Central memory CD8-positive, alpha-beta T cell (primary cell): ENCODE measurements around the gene SH3BGRL.
"Not testable (repeated sequence)": the region's sequence is repeated elsewhere in the genome, so short reads cannot be mapped to it uniquely, and the experiment has no call there.

ENCODE experiments used
- ATAC-seq: fragments of 150-1000 bp; cut with Tn5 transposase; replicated peaks from 2 replicates; pipeline ENCODE4 v1.10.0; 2022; ENCODE audit warnings: mild to moderate bottlenecking, moderate FRiP score, moderate number of reproducible peaks; ENCODE audit not compliant: poor library complexity, severe bottlenecking; ENCODE audit errors: extremely low read depth
- DNase-seq, 2 donors: peaks; one replicate each; pipeline ENCODE4 v3.0.0; 2021; ENCODE audit warnings: low spot score in 2 of 2
- H3K27ac Mint-ChIP-seq: one replicate; pipeline ENCODE4 v1.8.0; 2022; ENCODE audit warnings: low read depth, mild to moderate bottlenecking, moderate library complexity, mixed read lengths
- H3K27me3 Mint-ChIP-seq: one replicate; pipeline ENCODE4 v1.8.0; 2022; ENCODE audit warnings: mixed read lengths
- H3K36me3 Mint-ChIP-seq: one replicate; pipeline ENCODE4 v1.8.0; 2022; ENCODE audit warnings: mild to moderate bottlenecking, moderate library complexity, mixed read lengths; ENCODE audit not compliant: insufficient read depth
- H3K4me1 Mint-ChIP-seq: one replicate; pipeline ENCODE4 v1.8.0; 2022; ENCODE audit warnings: mixed read lengths
- H3K4me3 Mint-ChIP-seq: one replicate; pipeline ENCODE4 v1.8.0; 2022; ENCODE audit warnings: mild to moderate bottlenecking, moderate library complexity, mixed read lengths
- H3K9me3 Mint-ChIP-seq: one replicate; pipeline ENCODE4 v1.8.0; 2022; ENCODE audit warnings: mixed read lengths

Gene SH3BGRL

DNA sequence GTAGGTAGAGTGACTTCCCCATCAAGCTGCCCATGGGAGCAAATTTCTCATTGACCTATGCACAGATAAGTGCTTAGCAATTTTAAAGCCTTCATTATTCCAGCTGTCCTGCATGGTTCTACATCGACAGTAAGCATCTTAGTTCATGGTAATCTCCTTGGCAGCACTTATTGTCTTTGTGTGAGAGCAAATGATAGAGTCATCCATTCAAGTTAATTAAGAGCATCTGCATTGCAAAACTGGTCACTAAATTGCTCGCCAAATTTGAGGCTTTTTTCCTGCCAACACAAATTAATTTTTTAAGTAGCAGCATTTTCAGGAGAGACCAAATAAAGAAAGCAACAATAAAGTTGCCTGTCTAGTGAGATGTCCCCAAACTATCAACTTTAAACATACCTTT, 76.7 kb downstream of the SH3BGRL start:
- DNase-seq, result no peak
- Mint-ChIP-seq H3K27me3 (no peaks in the 10 kb centered on the region), H3K4me3 (no peak overlapping the region), H3K36me3 (peaks cover 23% of the 10 kb centered on the region), H3K4me1 (no peaks in the 10 kb centered on the region), H3K27ac (no peak overlapping the region), H3K9me3 (no peaks in the 10 kb centered on the region)
- ATAC-seq, result no peak

DNA sequence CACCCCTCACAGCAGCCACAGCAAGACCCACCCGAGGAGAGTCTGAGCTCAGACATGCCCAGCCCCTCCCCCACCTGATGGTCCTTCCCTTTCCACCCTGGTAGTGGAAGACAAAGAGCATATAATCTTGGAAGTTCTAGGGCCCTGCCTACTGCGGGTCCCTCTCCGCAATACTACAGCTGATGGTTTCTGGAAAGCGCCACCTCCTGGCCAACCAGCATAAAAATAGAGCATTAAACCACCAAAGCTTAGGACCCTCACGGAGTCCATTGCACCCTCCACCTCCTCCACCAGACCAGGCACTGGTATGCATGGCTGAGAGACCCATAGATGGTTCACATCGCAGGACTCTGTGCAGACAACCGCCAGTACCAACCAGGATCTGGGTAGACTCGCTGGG, 78.2 kb downstream of the SH3BGRL start:
- Mint-ChIP-seq H3K4me1 (no peaks in the 10 kb centered on the region), H3K9me3 (no peaks in the 10 kb centered on the region), H3K4me3 (no peak overlapping the region), H3K36me3 (peaks cover 23% of the 10 kb centered on the region), H3K27ac (no peak overlapping the region), H3K27me3 (no peaks in the 10 kb centered on the region)
- no peak for ATAC-seq
- no peak for DNase-seq

DNA sequence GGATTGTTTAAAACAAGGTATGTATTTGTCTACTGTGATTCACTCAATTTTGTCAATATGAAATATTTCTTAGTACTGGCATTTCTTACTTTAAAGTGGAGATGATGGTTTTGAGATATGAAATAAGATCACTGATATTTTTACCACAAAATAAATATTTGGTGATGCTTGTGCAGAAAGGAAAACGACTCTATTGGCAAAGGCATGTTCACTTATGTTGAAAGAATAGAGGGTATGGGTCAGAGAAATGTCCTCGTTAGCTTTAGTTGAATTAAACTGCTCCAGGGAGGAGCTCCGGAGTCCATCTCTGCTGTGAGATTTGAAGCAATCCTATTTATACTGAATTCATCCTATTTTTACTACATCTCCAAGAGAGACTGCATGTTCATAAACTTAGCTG, 84.2 kb downstream of the SH3BGRL start:
- no peak for ATAC-seq
- H3K4me3 Mint-ChIP-seq, result no peak overlapping the region

DNA sequence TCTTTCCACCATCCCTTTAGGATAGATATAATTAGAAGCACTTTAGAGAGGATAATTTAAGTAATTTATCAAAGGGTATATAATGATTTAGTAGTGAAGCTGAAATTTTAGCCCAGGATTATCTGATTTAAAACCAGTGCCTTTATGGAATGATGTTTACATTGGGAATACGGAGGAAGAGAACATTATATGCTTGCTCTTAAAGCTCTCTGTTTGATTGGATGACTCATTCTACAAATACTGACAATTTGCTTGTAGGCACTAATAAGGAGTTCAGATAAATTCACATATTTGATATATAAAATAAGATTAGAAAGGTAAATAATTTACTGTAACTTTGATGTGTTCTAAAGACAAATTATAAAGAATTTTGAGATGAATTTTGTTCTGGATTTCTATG, 84.7 kb downstream of the SH3BGRL start:
- no peak for DNase-seq
- no peak for ATAC-seq
- Mint-ChIP-seq H3K27me3 (no peaks in the 10 kb centered on the region), H3K36me3 (peaks cover 4% of the 10 kb centered on the region), H3K4me1 (no peaks in the 10 kb centered on the region), H3K9me3 (peaks cover 5% of the 10 kb centered on the region), H3K27ac (no peak overlapping the region), H3K4me3 (no peak overlapping the region)

More for the DNA sequence above, 84.2 kb downstream of the SH3BGRL start:
- Mint-ChIP-seq H3K36me3 (peaks cover 6% of the 10 kb centered on the region), H3K4me1 (no peaks in the 10 kb centered on the region), H3K27me3 (no peaks in the 10 kb centered on the region), H3K9me3 (peaks cover 5% of the 10 kb centered on the region), H3K27ac (no peak overlapping the region)
- no peak for DNase-seq

DNA sequence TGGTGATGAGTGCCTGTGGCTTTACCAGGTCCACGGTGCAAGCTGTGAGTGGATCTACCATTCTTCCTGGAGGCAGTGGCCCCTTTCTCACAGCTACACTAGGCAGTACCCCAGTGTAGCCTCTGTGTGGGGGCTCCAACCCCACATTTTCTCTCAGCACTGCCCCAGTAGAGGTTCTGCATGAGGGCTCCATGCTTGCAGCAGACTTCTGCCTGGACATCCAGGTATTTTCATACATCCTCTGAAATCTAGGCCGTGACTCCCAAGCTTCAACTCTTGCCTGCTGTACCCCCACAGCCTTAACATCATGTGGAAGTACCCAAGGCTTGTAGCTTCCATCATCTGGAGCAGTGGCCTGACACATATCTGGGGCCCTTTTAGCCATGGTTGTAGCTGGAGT, 90.1 kb downstream of the SH3BGRL start:
- no peak overlapping the region for H3K4me3 Mint-ChIP-seq
- H3K9me3 Mint-ChIP-seq, result peaks cover 5% of the 10 kb centered on the region
- peaks cover 3% of the 10 kb centered on the region for H3K36me3 Mint-ChIP-seq
- DNase-seq (no peak), ATAC-seq (no peak)
- H3K27me3 Mint-ChIP-seq, result no peaks in the 10 kb centered on the region
- no peaks in the 10 kb centered on the region for H3K4me1 Mint-ChIP-seq
- H3K27ac Mint-ChIP-seq, result no peak overlapping the region

DNA sequence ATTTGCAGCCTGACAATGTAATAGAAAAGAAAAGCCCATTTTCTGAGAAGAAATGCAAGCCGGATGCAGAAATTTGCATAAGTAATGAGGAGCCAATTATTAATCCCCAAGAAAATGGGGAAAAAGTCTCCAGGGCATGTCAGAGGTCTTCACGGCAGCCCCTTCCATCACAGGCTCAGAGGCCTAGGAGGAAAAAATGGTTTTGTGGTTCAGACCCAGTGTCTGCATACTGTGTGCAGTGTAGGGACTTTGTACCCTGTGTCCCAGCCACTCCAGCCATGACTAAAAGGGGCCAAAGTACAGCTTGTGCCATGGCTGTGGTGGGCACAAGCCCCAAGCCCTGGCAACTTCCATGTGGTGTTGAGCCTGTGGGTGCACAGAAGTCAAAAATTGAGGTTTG, 92.2 kb downstream of the SH3BGRL start:
- ATAC-seq (no peak), DNase-seq (no peak)
- Mint-ChIP-seq H3K27me3 (no peaks in the 10 kb centered on the region), H3K4me1 (no peaks in the 10 kb centered on the region), H3K4me3 (no peak overlapping the region), H3K36me3 (peaks cover 2% of the 10 kb centered on the region), H3K27ac (no peak overlapping the region), H3K9me3 (peaks cover 5% of the 10 kb centered on the region)

DNA sequence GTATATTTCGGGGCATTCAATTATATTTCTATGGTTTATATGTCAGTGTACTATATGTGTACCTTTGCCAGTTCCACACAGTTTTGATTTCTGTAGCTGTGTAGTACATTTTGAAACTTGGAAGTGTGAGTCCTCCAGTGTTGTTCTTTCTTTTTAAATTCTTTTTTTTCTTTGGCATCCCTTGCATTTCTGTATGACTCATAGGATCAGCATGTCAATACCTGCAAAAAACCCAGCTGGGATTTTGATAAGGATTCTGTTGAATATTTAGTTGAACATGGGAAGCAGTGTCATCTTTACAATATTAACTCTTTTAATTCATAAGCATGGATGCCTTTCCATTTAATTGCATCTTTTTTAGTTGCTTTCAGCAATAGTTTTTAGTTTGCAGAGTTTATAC, 100.0 kb downstream of the SH3BGRL start:
- H3K27me3 Mint-ChIP-seq, result no peaks in the 10 kb centered on the region
- DNase-seq (no peak), ATAC-seq (no peak)
- no peak overlapping the region for H3K4me3 Mint-ChIP-seq
- H3K4me1 Mint-ChIP-seq, result peaks cover 24% of the 10 kb centered on the region
- no peak overlapping the region for H3K27ac Mint-ChIP-seq
- no peaks in the 10 kb centered on the region for H3K9me3 Mint-ChIP-seq
- H3K36me3 Mint-ChIP-seq, result peaks cover 3% of the 10 kb centered on the region

DNA sequence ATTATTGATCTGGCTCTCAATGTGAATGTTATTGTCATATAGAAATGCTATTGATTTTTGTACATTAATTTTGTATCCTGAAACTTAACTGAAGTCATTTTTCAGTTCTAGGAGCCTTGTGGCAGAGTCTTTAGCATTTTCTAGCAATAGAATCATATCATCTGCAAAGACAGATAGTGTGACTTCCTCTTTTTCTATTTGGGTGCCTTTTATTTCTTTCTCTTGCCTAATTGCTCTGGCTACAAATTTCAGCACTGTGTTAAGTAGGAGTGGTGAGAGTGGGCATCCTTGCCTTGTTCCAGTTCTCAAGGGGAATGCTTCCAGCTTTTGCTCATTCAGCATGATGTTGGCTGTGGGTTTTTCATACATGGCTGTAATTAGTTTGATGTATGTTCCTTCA, 102.7 kb downstream of the SH3BGRL start:
- ATAC-seq (no peak), DNase-seq (no peak)
- Mint-ChIP-seq H3K36me3 (peaks cover 2% of the 10 kb centered on the region), H3K27ac (no peak overlapping the region), H3K4me1 (peaks cover 24% of the 10 kb centered on the region), H3K9me3 (no peaks in the 10 kb centered on the region), H3K4me3 (no peak overlapping the region), H3K27me3 (no peaks in the 10 kb centered on the region)

DNA sequence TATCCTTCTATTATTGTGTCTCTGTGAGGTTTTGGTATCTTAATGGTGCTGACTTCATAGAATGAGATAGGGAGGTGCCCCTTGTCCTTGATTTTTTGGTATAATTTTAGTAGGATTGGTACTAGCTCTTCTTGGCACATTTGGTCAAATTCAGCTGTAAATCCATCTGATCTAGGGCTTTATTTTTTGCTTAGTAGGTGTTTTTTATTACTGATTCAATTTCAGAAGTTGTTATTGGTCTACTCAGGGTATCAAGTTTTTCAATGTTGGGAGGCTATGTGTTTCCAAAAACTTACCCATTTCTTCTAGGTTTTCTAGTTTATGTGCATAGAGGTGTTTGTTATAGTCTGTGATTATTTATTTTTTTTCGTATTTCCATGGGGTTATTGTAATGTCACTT, 103.3 kb downstream of the SH3BGRL start:
- no peak overlapping the region for H3K4me3 Mint-ChIP-seq
- H3K27ac Mint-ChIP-seq, result no peak overlapping the region
- H3K9me3 Mint-ChIP-seq, result no peaks in the 10 kb centered on the region
- ATAC-seq (no peak), DNase-seq (no peak)
- H3K36me3 Mint-ChIP-seq, result peaks cover 2% of the 10 kb centered on the region
- H3K4me1 Mint-ChIP-seq, result peaks cover 24% of the 10 kb centered on the region
- H3K27me3 Mint-ChIP-seq, result no peaks in the 10 kb centered on the region

DNA sequence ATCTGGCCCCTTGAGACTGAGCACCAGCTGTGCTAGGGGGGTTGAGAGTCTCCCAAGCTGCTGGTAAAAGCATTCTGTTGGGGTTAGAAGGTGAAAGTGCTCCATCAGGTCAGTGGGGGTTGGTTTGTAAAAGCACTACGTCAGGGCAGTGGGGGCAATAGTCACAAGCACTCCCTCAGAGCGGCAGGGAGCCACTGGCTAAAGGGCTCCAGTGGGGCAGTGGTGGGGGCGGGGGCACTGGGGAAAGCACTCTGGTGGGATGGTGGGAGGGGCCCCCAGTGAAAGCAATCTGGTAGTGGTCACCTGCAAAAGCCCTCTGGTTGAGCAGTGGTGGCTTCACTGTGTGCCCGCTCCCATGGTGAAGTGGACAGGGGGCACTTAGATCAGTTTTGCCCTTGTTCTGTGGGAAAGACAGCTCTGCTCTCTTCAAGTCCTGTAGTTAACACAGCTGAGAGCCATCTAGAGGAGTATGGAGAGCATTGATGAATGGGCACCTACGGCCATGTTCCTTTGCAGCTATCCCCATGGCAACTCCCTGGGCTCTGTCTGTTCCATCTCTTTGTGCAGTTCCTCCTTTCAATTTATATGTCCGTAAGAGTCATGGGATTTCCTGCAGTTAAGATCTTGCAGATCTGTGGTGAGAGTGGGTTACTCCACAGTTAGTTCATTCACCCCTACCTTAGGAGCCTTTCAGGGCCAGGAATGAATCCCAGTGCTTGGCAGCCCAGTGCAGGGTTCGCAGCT, 106.4 kb downstream of the SH3BGRL start:
- DNase-seq (no peak), ATAC-seq (no peak)
- H3K4me1 Mint-ChIP-seq, result peaks cover 29% of the 10 kb centered on the region
- no peak overlapping the region for H3K4me3 Mint-ChIP-seq
- H3K9me3 Mint-ChIP-seq, result no peaks in the 10 kb centered on the region
- H3K36me3 Mint-ChIP-seq, result peaks cover 2% of the 10 kb centered on the region
- no peak overlapping the region for H3K27ac Mint-ChIP-seq
- no peaks in the 10 kb centered on the region for H3K27me3 Mint-ChIP-seq

DNA sequence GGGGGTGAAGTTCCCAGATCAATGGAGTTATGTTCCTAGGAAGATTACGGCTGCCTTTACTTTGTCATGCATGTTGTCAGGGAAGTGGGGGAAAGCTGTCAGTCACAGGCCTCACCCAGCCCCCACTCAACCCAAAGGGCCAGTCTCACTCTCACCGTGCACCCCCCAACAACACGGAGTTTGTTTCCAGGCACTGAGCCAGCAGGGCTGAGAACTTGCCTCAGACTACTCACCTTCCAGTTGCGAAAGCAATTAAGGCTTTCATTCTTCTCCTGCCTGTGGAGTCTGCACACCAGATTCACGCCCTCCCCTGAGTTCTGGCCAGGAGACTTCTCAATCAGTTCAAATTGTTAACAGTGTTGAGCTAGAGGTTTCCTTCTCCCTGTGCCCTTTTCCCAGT, 114.3 kb downstream of the SH3BGRL start:
- Mint-ChIP-seq H3K4me1 (peaks cover 22% of the 10 kb centered on the region), H3K27ac (no peak overlapping the region), H3K36me3 (peaks cover 4% of the 10 kb centered on the region), H3K9me3 (no peaks in the 10 kb centered on the region), H3K4me3 (no peak overlapping the region), H3K27me3 (no peaks in the 10 kb centered on the region)
- no peak for ATAC-seq
- DNase-seq, result no peak

DNA sequence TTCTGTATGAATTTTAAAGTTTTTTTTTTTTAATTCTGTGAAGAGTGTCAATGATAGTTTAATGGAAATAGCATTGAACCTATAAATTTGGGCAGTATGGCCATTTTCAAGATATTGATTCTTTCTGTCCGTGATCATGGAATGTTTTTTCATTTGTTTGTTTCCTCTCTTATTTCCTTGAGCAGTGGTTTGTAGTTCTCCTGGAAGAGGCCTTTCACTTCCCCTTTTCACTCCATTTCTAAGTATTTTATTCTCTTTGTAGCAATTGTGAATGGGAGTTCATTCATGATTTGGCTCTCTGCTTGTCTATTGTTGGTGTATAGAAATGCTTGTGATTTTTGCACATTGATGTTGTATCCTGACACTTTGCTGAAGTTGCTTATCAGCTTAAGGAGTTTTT, 129.8 kb downstream of the SH3BGRL start:
- not testable (repeated sequence) for H3K27ac Mint-ChIP-seq, H3K27me3 Mint-ChIP-seq, H3K36me3 Mint-ChIP-seq, ATAC-seq, DNase-seq, H3K4me1 Mint-ChIP-seq, H3K9me3 Mint-ChIP-seq, H3K4me3 Mint-ChIP-seq

DNA sequence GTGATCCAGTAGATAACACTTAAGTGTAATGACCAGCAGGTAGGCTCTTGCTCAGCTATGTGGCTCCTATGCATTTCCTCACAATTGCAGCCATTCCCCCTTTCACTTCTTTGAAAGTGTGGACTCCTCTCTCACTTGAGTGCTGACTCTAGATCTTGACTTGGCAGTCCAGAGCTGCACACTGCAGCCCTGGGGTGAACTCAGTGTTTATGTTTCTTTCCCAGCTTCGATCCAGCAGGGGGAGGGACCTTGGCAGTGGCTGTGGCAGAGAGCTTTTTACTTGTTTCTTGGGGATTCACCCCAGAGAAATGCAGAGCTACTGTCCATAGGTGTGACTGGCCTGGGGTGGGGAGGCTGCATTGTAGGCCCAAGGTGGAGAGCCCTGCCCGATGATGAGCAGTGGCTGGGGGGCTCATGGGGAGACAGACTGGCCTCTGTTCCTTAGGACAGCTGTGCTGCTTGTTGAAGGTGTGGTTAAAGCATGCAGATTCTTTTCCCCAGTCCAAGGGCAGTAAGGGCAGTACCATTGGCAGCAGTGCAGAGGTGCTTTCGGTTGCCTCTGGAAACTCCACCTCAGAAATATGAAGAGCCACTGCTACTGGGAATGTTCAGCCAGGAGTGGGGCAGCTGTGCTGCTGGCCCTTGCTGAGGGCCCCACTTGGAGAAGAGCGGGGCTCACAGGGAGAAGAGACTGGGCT, 134.7 kb downstream of the SH3BGRL start:
- no peak overlapping the region for H3K4me3 Mint-ChIP-seq
- no peak overlapping the region for H3K27ac Mint-ChIP-seq
- H3K4me1 Mint-ChIP-seq, result no peaks in the 10 kb centered on the region
- H3K9me3 Mint-ChIP-seq, result no peaks in the 10 kb centered on the region
- no peaks in the 10 kb centered on the region for H3K36me3 Mint-ChIP-seq
- ATAC-seq, result no peak
- no peak for DNase-seq
- no peaks in the 10 kb centered on the region for H3K27me3 Mint-ChIP-seq
